GM12874 (cell line): ENCODE data around the gene SPEM3.

Source experiments
- TF ChIP-seq, protein P1 (sequence below): IDR thresholded peaks from 2 replicates; pipeline ENCODE4 v1.5.1; 2011; ENCODE audit warnings: low read depth, mild to moderate bottlenecking, control low read depth, low read length, moderate library complexity; ENCODE audit not compliant: insufficient read depth

The SPEM3 gene

DNA sequence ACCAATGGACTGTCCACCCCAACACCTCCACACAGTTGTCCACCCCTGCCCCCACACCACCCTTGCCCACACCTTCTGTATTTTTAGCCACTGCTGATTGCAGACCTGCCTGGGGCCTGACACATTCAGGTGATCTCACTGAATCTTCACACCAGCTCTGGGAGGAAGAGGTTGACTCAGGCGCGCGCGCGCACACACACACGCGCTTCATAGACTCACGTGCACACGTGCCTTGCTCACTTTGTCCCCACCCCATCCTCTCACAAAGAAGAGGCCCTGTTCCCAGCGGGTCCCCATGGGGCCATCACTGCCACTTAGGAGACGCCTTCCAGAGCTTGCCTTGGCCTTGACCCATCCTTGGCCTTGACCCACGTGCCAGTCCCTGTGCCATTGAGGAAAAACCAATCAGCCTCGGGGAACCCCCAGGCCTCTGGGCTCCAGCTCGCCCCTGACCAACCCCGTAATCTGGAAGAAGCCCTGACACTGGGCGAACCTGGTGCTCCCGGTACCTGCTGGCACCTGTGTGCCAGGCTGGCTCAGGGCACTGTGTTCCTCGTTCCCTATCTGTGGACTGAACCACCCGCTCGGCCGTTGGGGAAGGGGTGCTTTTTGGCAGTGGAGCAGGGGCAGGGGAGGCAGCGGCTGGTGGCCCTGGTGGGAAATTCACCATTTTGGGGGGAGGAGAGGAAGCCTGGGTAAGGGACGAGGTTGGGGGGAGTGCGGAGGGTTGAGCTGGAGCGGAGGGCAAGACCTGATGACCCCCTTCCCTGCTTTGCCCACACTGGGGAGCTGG, 17.8 kb upstream of the SPEM3 start:
- TF ChIP-seq, protein P1, sequence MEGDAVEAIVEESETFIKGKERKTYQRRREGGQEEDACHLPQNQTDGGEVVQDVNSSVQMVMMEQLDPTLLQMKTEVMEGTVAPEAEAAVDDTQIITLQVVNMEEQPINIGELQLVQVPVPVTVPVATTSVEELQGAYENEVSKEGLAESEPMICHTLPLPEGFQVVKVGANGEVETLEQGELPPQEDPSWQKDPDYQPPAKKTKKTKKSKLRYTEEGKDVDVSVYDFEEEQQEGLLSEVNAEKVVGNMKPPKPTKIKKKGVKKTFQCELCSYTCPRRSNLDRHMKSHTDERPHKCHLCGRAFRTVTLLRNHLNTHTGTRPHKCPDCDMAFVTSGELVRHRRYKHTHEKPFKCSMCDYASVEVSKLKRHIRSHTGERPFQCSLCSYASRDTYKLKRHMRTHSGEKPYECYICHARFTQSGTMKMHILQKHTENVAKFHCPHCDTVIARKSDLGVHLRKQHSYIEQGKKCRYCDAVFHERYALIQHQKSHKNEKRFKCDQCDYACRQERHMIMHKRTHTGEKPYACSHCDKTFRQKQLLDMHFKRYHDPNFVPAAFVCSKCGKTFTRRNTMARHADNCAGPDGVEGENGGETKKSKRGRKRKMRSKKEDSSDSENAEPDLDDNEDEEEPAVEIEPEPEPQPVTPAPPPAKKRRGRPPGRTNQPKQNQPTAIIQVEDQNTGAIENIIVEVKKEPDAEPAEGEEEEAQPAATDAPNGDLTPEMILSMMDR: no peak

- TF ChIP-seq, protein P1: no peak
Observed at GRCh38 chr17:7411427-7411750, 17.3 kb upstream of the SPEM3 start.

- TF ChIP-seq, protein P1: no peak
Observed at GRCh38 chr17:7413346-7413985, 15.2 kb upstream of the SPEM3 start.

DNA sequence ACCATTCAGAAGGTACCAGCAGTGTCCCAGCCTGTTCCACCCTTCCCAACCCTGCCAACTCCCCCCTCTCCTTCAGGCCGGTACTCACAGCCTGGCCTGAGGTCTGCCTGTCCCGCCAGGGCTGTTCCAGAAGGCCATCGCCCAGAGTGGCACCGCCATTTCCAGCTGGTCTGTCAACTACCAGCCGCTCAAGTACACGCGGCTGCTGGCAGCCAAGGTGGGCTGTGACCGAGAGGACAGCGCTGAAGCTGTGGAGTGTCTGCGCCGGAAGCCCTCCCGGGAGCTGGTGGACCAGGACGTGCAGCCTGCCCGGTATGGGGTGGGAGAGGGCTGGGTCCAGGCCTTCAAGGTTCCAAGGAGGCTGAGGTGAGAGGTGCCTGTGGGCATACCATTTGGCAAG, 13.8 kb upstream of the SPEM3 start:
- TF ChIP-seq, protein P1: no peak

DNA sequence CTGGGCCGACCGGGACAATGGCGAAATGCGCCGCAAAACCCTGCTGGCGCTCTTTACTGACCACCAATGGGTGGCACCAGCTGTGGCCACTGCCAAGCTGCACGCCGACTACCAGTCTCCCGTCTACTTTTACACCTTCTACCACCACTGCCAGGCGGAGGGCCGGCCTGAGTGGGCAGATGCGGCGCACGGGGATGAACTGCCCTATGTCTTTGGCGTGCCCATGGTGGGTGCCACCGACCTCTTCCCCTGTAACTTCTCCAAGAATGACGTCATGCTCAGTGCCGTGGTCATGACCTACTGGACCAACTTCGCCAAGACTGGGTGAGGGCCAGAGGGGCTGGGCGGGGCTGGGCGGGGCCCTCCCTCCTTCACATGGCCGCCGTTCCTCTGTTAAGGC, 12.9 kb upstream of the SPEM3 start:
- TF ChIP-seq, protein P1: no peak

DNA sequence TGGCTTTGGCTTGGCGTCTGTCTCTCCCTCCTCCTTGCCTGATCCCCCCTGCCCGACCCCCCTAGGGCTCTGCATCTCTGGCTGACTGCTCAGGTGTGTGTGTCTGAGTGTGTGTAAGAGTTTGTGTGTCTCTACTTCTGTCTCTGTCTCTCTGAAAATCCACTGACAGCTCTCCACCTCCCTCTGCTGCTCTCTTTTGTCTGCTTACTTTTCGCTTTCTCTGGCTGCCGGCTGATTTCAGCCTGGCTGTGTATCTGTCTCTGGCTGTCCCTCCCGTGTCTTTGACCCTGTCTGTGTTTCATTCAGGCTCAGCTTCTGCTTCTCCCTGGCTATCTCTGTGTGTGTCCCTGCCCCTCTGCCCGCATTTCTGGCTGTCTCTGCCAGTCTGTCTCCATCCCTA, 12.3 kb upstream of the SPEM3 start:
- TF ChIP-seq, protein P1: no peak

GRCh38 chr17:7417056-7417655, 11.5 kb upstream of the SPEM3 start:
- TF ChIP-seq, protein P1: no peak
